Measurements from ENCODE around the gene NRXN2. TPM values are rescaled to one million over a fixed set of nuclear protein-coding genes. Genes with fewer than 3 reads are reported as not detected.

Gene NRXN2
- polyA plus RNA-seq, 1 of the 3 experiments (the other 2 are of a cell fraction), result 0.15 TPM

GRCh38 chr11:64600281-64600992 is 122.6 kb downstream of the NRXN2 start:
- no peak overlapping the region for H2AFZ ChIP-seq (ENCODE audit: low read depth)
- no peaks in the 10 kb centered on the region for H4K20me1 ChIP-seq (ENCODE audit: insufficient read depth)
- DNase-seq, result no peak
- H3F3A ChIP-seq (replicated peaks; ENCODE audit: insufficient read depth), result no peaks in the 10 kb centered on the region
- no peak overlapping the region for H3K27ac ChIP-seq (ENCODE audit: low read depth in 2 of 2, low read length in 1 of 2)
- CTCF ChIA-PET, result interaction anchor here (0.9 to 1.7 kb wide), 2 partner anchors 19 to 48 kb away, joined by 3 to 5 read pairs; no protein-coding TSS in a partner anchor
- 0 out of 2 replicates have a peak, but pooled peaks cover 5% of the 10 kb centered on the region for H3K27me3 ChIP-seq (ENCODE audit: insufficient read depth)
- no peaks in the 10 kb centered on the region for H3K36me3 ChIP-seq (replicated peaks in 1 of 2; ENCODE audit: control insufficient read depth in 1 of 2, insufficient read depth in 2 of 2, low read length in 1 of 2)
- no peaks in the 10 kb centered on the region for H3K9me2 ChIP-seq
- H3K9ac ChIP-seq, result no peak overlapping the region
- H3K4me1 ChIP-seq (ENCODE audit: control insufficient read depth in 1 of 2, insufficient read depth in 2 of 2, low read depth in 1 of 2, low read length in 1 of 2), result no peaks in the 10 kb centered on the region; a peak in 1 of 4 replicates
- H3K4me2 ChIP-seq, result no peak overlapping the region
- no peak overlapping the region for H3K4me3 ChIP-seq (ENCODE audit: low read depth in 2 of 2, low read length in 1 of 2)
- POLR2A ChIA-PET, result no interaction called here
- TF ChIP-seq RFX5 (IDR thresholded peaks at IDR 0.05; ENCODE audit: low read length), result no peak
- no peak for TF ChIP-seq MAX (IDR thresholded peaks at IDR 0.05; ENCODE audit: low read depth)
- TF ChIP-seq REST (IDR thresholded peaks at IDR 0.05; ENCODE audit: low read depth, low read length), result no peak
- no peak for TF ChIP-seq EP300 (IDR thresholded peaks at IDR 0.05; ENCODE audit: borderline replicate concordance in 1 of 2, low read depth in 1 of 2, low read length in 1 of 2)
- no peak for TF ChIP-seq CHD2 (IDR thresholded peaks at IDR 0.05; ENCODE audit: low read length, partially characterized antibody)
- 46% methylated on average over 9 of the region's 19 CpGs for WGBS (ENCODE audit: low lambda C conversion rate)
- no peaks in the 10 kb centered on the region for H3K79me2 ChIP-seq (ENCODE audit: insufficient read depth)
- H3K9me3 ChIP-seq, result no peaks in the 10 kb centered on the region

GRCh38 chr11:64599698-64600211 is 123.2 kb downstream of the NRXN2 start:
- ChIA-PET CTCF (interaction anchor here (0.9 to 1.2 kb wide), 2 partner anchors 18 to 151 kb away, joined by 3 read pairs; no protein-coding TSS in a partner anchor), POLR2A (no interaction called here)
- H3K79me2 ChIP-seq (ENCODE audit: insufficient read depth), result no peaks in the 10 kb centered on the region
- no peak for DNase-seq
- H4K20me1 ChIP-seq (ENCODE audit: insufficient read depth), result no peaks in the 10 kb centered on the region
- TF ChIP-seq RFX5 (IDR thresholded peaks at IDR 0.05; ENCODE audit: low read length) (no peak), SIN3A (IDR thresholded peaks at IDR 0.05; ENCODE audit: borderline replicate concordance, low read depth, low read length) (no peak), RCOR1 (IDR thresholded peaks at IDR 0.05; ENCODE audit: low read length) (no peak), MAX (IDR thresholded peaks at IDR 0.05; ENCODE audit: low read depth) (no peak), FOXJ3 (CRISPR knock-in tag; IDR thresholded peaks at IDR 0.05) (no peak), EP300 (IDR thresholded peaks at IDR 0.05; ENCODE audit: borderline replicate concordance in 1 of 2, low read depth in 1 of 2, low read length in 1 of 2) (no peak), MXI1 (IDR thresholded peaks at IDR 0.05; ENCODE audit: low read depth, low read length) (no peak), NRF1 (IDR thresholded peaks at IDR 0.05; ENCODE audit: low read depth, low read length) (no peak), GABPA (IDR thresholded peaks at IDR 0.05; ENCODE audit: low read depth) (no peak), MEF2A (IDR thresholded peaks at IDR 0.05; ENCODE audit: borderline replicate concordance, low read depth) (no peak), RAD21 (IDR thresholded peaks at IDR 0.05; ENCODE audit: low read length) (no peak), TAF1 (IDR thresholded peaks at IDR 0.05; ENCODE audit: borderline replicate concordance, low read depth, low read length) (no peak), FOSL2 (IDR thresholded peaks at IDR 0.05; ENCODE audit: borderline replicate concordance, low read depth) (no peak), TCF12 (IDR thresholded peaks at IDR 0.05) (no peak), CHD2 (IDR thresholded peaks at IDR 0.05; ENCODE audit: low read length, partially characterized antibody) (no peak), TEAD4 (IDR thresholded peaks at IDR 0.05; ENCODE audit: borderline replicate concordance, insufficient read depth) (no peak), FOXM1 (IDR thresholded peaks at IDR 0.05; ENCODE audit: low read depth) (no peak), USF1 (IDR thresholded peaks at IDR 0.05; ENCODE audit: borderline replicate concordance, low read depth) (no peak), RXRA (IDR thresholded peaks at IDR 0.05; ENCODE audit: borderline replicate concordance, low read depth) (no peak), GATA2 (CRISPR knock-in tag; IDR thresholded peaks at IDR 0.05) (no peak)
- H3K4me1 ChIP-seq (ENCODE audit: control insufficient read depth in 1 of 2, insufficient read depth in 2 of 2, low read depth in 1 of 2, low read length in 1 of 2), result no peaks in the 10 kb centered on the region; a peak in 1 of 4 replicates
- no peak overlapping the region for H3K9ac ChIP-seq
- WGBS (ENCODE audit: low lambda C conversion rate), result 74% methylated on average over 15 of the region's 17 CpGs
- no peak overlapping the region for H3K27ac ChIP-seq (ENCODE audit: low read depth in 2 of 2, low read length in 1 of 2)
- H3K4me2 ChIP-seq, result no peak overlapping the region
- H3K36me3 ChIP-seq (replicated peaks in 1 of 2; ENCODE audit: control insufficient read depth in 1 of 2, insufficient read depth in 2 of 2, low read length in 1 of 2), result no peaks in the 10 kb centered on the region
- no peak overlapping the region for H3K4me3 ChIP-seq (ENCODE audit: low read depth in 2 of 2, low read length in 1 of 2)
- 0 out of 2 replicates have a peak, but pooled peaks cover 5% of the 10 kb centered on the region for H3K27me3 ChIP-seq (ENCODE audit: insufficient read depth)
- H3F3A ChIP-seq (replicated peaks; ENCODE audit: insufficient read depth), result no peaks in the 10 kb centered on the region
- no peaks in the 10 kb centered on the region for H3K9me3 ChIP-seq
- no peaks in the 10 kb centered on the region for H3K9me2 ChIP-seq
- no peak overlapping the region for H2AFZ ChIP-seq (ENCODE audit: low read depth)
